Psoas muscle (tissue), 8 donors: ENCODE results near the gene PDILT. TPM values are rescaled to one million over a fixed set of nuclear protein-coding genes. Genes with fewer than 3 reads are reported as not detected.

Source experiments
- ATAC-seq, 4 donors: fragments of 200-7000 bp; cut with Tn5 transposase; one replicate each; pipeline ENCODE4 v1.9.1; 2020; ENCODE audit warnings: moderate library complexity in 3 of 4, mild to moderate bottlenecking in 2 of 4
- DNase-seq, 2 donors: peaks; one replicate each; pipeline ENCODE4 v3.0.0-alpha.2; 2020
- H3K27ac ChIP-seq: fragments of 200-600 bp; one replicate; pipeline ENCODE4 v1.8.0; 2022
- H3K27me3 ChIP-seq, 3 donors: fragments of 200-600 bp in 1 of 3; one replicate each; pipeline versions ENCODE4 v1.6.1 to v1.8.0; 2013 to 2022; ENCODE audit warnings: low read length in 2 of 3, mild to moderate bottlenecking in 2 of 3, moderate library complexity in 1 of 3; ENCODE audit not compliant: insufficient read depth in 3 of 3
- H3K36me3 ChIP-seq, 2 donors: fragments of 200-600 bp in 1 of 2; one replicate each; pipeline versions ENCODE4 v1.6.1 to v1.8.0; 2013 to 2022; ENCODE audit warnings: low read depth in 1 of 2, mild to moderate bottlenecking in 1 of 2, moderate library complexity in 1 of 2; ENCODE audit not compliant: insufficient read depth in 1 of 2
- H3K4me1 ChIP-seq: fragments of 200-600 bp; one replicate; pipeline ENCODE4 v1.8.0; 2022
- H3K4me3 ChIP-seq: fragments of 200-600 bp; one replicate; pipeline ENCODE4 v1.8.0; 2022; ENCODE audit warnings: mild to moderate bottlenecking
- H3K9me3 ChIP-seq: fragments of 200-600 bp; one replicate; pipeline ENCODE4 v1.8.0; 2022
- WGBS, 3 donors: extraction: QIAGEN DNeasy Blood & Tissue Kit; methylation state at CpG; one replicate each; pipeline versions ENCODE4 v1.1.6 to v1.1.7; 2013; 5-methylcytosine and 5-hydroxymethylcytosine counted together
- intact Hi-C, 2 donors: fragments of 100-400 bp; cut with DNase I; formaldehyde crosslinking; loops; one replicate each; pipeline versions ENCODE4 v1.11.0 to v1.14.2; 2022
- polyA plus RNA-seq, 3 donors: library from polyadenylated mRNA; stranded (reverse); fragments of 200-250 nt; gene quantifications; one replicate each; pipeline ENCODE4 v1.2.3, GENCODE V29; 2013
- total RNA-seq, 4 donors: library from RNA; stranded (reverse); fragmentation: NEBNext Ultra II Directional in 2 of 4; extraction: Animal tissue kit (Norgen Biotek cat#: 25700) in 2 of 4; gene quantifications; one replicate each; pipeline versions ENCODE4 v1.2.1 to v1.2.4, GENCODE V29; 2021 to 2023
- TF ChIP-seq, protein P1 (sequence below): fragments of 200-600 bp; IDR thresholded peaks from one replicate; pipeline ENCODE4 v1.8.0; 2022; ENCODE audit warnings: antibody characterized with exemption
- donor health status: healthy with polysubstance abuse.
- donor health status: DM: no; HTN: no; CAD: no; lungs with moderate emphysema.
- donor health status: Bipolar disorder and iron deficiency.
- donor health status: healthy.
- donor health status: DM: yes; HTN: yes; CAD: no.
- donor health status: DM: no; HTN: no; CAD: no.
- donor health status: DM: no; HTN: no; CAD: no.
- donor health status: DM: yes; HTN: yes; CAD: no.

The PDILT gene
- total and polyA plus RNA-seq, 7 donors, result not detected

DNA sequence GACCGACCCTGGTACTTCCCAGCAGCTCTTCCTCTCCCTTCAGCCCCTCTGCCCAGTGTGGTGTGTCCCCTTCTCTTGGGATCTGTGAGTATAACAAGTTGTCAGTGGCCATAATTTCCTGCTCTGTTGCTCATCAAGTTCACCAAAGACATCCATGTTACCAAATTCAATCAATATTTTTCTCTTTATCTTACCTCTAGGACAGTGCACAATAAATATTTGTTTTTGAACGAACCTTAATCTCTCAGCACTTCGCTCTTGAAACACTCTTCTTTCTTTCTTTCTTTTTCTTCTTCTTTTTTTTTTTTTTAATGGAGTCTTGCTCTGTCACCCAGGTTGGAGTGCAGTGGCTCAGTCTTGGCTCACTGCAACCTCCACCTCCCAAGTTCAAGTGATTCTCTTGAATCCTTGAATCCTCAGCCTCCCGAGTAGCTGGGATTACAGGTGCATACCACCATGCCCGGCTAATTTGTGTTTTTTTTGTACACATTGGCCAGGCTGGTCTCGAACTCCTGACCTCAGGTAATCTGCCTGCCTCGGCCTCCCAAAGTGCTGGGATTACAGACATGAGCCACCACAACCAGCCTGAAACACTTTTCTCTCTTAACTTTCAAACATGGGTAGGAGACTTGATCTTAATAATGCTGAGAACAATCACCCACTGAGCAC lies 49.3 kb downstream of the PDILT start:
- H3K36me3 ChIP-seq, result no peaks in the 10 kb centered on the region
- no peaks in the 10 kb centered on the region for H3K9me3 ChIP-seq
- intact Hi-C loops, result no loop called here
- H3K4me1 ChIP-seq, result no peaks in the 10 kb centered on the region
- TF ChIP-seq, protein P1, sequence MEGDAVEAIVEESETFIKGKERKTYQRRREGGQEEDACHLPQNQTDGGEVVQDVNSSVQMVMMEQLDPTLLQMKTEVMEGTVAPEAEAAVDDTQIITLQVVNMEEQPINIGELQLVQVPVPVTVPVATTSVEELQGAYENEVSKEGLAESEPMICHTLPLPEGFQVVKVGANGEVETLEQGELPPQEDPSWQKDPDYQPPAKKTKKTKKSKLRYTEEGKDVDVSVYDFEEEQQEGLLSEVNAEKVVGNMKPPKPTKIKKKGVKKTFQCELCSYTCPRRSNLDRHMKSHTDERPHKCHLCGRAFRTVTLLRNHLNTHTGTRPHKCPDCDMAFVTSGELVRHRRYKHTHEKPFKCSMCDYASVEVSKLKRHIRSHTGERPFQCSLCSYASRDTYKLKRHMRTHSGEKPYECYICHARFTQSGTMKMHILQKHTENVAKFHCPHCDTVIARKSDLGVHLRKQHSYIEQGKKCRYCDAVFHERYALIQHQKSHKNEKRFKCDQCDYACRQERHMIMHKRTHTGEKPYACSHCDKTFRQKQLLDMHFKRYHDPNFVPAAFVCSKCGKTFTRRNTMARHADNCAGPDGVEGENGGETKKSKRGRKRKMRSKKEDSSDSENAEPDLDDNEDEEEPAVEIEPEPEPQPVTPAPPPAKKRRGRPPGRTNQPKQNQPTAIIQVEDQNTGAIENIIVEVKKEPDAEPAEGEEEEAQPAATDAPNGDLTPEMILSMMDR, result no peak
- H3K27me3 ChIP-seq, result no peaks in the 10 kb centered on the region
- ATAC-seq, result no peak
- H3K27ac ChIP-seq, result no peak overlapping the region
- H3K4me3 ChIP-seq, result no peak overlapping the region
- no peak for DNase-seq
- 67 to 75% (median 71%) methylated on average over 7 of the region's 7 CpGs for WGBS, 3 donors

DNA sequence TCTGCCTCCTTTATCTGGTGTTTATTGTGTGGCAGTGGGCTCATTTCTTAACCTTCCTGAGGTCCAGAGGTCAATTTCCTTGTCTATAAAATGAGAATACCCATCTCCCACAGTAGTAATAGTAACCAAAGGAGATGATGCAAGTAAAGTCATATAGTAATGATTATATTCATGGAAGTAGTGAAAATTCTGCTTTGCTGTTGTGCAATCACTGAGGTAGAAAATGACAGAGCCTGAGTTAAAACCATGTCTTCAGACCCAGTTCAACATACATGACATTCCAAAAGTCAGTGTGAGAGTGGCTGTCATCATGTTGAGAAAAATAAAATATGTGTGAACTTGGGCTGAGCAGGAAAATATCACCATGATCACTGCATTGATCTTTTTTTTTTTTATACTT lies 51.2 kb downstream of the PDILT start:
- TF ChIP-seq, protein P1, result no peak
- Histone ChIP-seq H3K27ac (no peak overlapping the region), H3K36me3 (no peaks in the 10 kb centered on the region), H3K27me3 (peaks cover 0 to 3% (median 0%) of the 10 kb centered on the region in 3 donors), H3K9me3 (no peaks in the 10 kb centered on the region), H3K4me3 (no peak overlapping the region), H3K4me1 (no peaks in the 10 kb centered on the region)
- no peak for ATAC-seq
- DNase-seq, result no peak
- intact Hi-C loops, result no loop called here

DNA sequence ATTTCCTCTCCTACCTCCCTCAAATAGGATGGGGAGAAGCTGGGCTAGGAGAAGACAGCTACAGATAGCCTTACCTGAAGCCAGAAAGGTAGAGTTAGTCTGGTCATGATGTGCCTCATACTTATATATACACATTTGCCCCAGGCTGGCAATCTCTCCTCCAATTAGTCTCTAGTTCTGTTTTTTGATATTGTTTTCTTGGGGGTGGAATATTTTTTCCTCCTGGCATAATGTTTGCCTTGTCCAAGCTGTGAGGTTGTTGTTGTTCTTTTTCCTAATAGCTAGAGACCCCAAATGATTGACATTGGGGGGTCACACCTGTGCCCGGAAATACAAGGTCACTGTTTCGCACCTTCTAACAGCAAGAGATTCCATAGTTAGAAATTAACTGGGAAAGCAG lies 51.9 kb downstream of the PDILT start, which contains the start of gene UMOD:
Gene UMOD (minus strand): TSS at position 101 of the 400 bp plus-strand sequence. CDS start 1,978 bp downstream, outside the sequence.
- 80 to 88% (median 84%) methylated on average over 2 of the region's 2 CpGs for WGBS, 3 donors
- Histone ChIP-seq H3K9me3 (no peaks in the 10 kb centered on the region), H3K36me3 (no peaks in the 10 kb centered on the region), H3K4me1 (no peaks in the 10 kb centered on the region), H3K4me3 (no peak within 1 kb of the TSS), H3K27ac (no peak within 1 kb of the TSS), H3K27me3 (peaks cover 0 to 7% (median 0%) of the 10 kb centered on the region in 3 donors)
- intact Hi-C loops, result no loop called here
- DNase-seq (no peak), ATAC-seq (no peak)
- TF ChIP-seq, protein P1, result no peak

DNA sequence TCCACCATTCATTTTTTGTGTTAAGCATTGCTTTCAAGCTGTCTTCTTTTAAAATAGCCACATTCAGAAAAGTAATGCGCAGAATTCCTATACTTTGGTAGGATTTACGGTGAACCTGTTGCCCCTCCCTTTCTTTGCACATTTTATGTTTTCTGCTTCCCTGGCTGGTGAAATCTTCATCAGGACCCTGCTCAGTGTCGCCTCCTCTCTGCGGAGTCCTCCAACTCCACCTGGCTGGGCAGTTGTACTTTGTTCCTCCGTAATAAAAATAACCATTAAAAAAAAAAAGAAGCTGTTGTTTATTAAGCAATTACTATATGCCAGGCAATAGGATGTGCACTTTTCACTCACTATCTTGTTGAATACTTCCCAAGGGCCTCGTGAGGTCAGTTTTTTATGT lies 54.9 kb downstream of the PDILT start:
- Histone ChIP-seq H3K4me1 (no peaks in the 10 kb centered on the region), H3K36me3 (no peaks in the 10 kb centered on the region), H3K27me3 (peaks cover 0 to 7% (median 0%) of the 10 kb centered on the region in 3 donors), H3K9me3 (no peaks in the 10 kb centered on the region), H3K4me3 (no peak overlapping the region), H3K27ac (no peak overlapping the region)
- DNase-seq (no peak), ATAC-seq (no peak)
- intact Hi-C loops, result no loop called here
- TF ChIP-seq, protein P1, result no peak
- WGBS, 3 donors, result 73 to 79% (median 78%) methylated on average over 6 of the region's 6 CpGs
